Fibroblast of lung (primary cell): ENCODE measurements around the gene FYN.

ENCODE experiments used
- EZH2 ChIP-seq: IDR thresholded peaks from 2 replicates; pipeline ENCODE4 v1.5.1; 2012; ENCODE audit warnings: low read length, control low read depth, mild to moderate bottlenecking; ENCODE audit errors: missing control alignments
- TF ChIP-seq, protein P1 (sequence below), 2 donors: IDR thresholded peaks in 1 of 2; conservative IDR thresholded peaks in 1 of 2; 1 replicate in 1 of 2; 2 replicates in 1 of 2; pipeline ENCODE4 v1.5.1; 2011 to 2012; ENCODE audit warnings: low read length in 2 of 2, control low read depth in 1 of 2, inconsistent platforms in 1 of 2, low read depth in 1 of 2, mild to moderate bottlenecking in 1 of 2

DNA sequence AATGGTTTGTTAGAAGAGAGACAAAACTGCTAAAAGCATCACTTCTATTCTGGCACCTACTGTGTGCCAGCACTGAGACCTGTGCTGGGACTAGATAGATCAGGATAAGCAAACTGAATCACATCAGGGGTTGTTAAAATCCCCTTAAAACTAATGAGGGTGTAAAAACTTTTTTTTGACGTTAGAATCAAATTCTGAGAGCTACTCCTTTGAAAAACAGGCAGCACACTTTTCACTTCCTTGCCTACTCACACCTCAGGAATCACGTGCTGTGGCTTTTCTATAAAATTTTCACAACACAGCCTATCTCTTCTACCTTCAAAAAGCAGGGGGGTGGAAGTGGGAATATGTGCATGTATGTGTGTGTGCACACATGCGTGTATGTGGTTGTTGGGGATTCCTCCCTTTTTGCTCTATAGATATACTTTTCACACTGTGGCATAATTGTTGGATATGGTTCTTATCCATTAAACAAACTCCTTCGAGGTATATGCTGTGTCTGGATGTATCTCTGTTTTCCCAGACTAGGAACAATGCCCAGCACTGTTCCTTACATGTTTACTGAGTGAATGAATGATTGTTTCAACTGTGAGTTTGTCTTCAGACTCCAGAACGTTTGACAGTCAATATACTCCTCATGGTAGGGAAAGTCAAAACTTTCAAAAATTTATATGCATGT is 105.4 kb downstream of the FYN start:
- TF ChIP-seq, protein P1, sequence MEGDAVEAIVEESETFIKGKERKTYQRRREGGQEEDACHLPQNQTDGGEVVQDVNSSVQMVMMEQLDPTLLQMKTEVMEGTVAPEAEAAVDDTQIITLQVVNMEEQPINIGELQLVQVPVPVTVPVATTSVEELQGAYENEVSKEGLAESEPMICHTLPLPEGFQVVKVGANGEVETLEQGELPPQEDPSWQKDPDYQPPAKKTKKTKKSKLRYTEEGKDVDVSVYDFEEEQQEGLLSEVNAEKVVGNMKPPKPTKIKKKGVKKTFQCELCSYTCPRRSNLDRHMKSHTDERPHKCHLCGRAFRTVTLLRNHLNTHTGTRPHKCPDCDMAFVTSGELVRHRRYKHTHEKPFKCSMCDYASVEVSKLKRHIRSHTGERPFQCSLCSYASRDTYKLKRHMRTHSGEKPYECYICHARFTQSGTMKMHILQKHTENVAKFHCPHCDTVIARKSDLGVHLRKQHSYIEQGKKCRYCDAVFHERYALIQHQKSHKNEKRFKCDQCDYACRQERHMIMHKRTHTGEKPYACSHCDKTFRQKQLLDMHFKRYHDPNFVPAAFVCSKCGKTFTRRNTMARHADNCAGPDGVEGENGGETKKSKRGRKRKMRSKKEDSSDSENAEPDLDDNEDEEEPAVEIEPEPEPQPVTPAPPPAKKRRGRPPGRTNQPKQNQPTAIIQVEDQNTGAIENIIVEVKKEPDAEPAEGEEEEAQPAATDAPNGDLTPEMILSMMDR (conservative IDR thresholded peaks at IDR 0.05 in 1 of 2, IDR thresholded peaks at IDR 0.05 in 1 of 2; ENCODE audit: low read depth in 1 of 2, low read length in 2 of 2), result no peak
- TF ChIP-seq EZH2, result no peak
